Measurements from ENCODE around the gene PANK2.
A peak's percentile ranks its signal among the peaks of the same experiment; 100 is the strongest.
"Not testable (repeated sequence)": the region's sequence is repeated elsewhere in the genome, so short reads cannot be mapped to it uniquely, and the experiment has no call there.

Gene PANK2

DNA sequence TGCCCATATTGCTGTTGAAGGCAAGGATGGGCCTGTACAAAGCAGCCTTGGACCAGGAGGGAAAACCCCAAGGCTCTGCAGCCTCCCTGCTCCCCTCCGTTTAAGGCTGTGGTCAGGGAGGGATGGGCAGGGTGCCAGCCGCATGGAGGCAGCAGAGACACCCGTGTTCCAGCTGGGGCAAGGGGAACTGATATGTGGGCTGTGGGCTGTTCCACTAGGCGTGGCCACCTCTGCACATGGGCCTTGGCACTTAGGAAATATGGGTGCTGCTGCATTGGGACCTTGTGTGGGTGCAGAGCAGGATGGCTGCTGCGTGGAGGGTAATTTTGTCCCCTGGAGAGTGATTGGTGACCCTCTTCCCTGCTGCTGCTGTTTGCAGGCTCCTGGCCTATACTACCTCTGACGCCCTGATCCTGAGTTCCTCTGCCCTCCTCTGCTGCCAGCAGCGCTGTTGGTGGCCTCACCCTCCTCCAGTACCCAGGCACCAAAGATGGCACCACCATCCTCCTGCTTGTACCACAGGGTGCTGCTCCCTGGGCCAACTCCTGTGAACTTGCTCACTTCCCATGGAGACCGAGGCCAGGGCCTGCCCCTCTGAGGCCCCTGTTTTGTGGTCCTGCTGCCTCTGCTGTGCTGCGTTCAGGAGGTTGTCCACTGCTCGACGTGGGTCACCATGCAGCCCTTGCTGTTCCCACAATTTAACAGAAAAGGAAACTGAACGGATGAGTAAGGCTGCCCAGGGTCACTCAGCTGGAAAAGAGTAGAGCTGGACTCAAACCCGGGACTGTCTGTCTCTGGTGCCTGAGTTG is 35.3 kb downstream of the PANK2 start:
- DNase-seq (ENCODE audit: extremely low spot score, insufficient read length, low read depth), result no peak

DNA sequence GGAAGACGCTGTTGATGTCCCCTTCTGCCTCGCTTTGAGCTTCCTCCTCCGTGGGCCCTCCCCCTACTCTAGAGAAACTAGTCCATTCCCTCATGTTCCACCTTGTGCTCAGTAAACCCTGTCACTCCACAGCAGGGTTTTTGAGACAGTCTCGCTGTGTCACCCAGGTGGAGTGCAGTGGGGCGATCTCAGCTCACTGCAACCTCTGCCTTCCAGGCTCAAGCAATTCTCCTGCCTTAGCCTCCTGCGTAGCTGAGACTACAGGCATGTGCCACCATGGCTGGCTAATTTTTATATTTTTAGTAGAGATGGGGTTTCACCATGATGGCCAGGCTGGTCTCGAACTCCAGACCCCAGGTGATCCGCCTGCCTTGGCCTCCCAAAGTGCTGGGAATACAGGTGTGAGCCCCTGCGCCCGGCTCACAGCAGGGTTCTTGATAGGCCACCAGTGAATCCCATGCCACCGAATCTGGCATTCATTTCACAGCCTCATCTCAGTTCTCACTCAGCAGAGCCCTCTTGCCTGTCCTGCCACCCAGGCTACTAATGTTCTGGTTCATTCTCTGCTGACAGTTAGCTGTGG is 36.0 kb downstream of the PANK2 start:
- DNase-seq (ENCODE audit: extremely low spot score, insufficient read length, low read depth), result no peak
- FAIRE-seq, result no peak

More for the DNA sequence above, 35.3 kb downstream of the PANK2 start:
- no peak for FAIRE-seq

- no peak for FAIRE-seq
- no peak for DNase-seq (ENCODE audit: extremely low spot score, insufficient read length, low read depth)
These were observed 36.9 kb downstream of the PANK2 start for GRCh38 chr20:3925899-3926638.

DNA sequence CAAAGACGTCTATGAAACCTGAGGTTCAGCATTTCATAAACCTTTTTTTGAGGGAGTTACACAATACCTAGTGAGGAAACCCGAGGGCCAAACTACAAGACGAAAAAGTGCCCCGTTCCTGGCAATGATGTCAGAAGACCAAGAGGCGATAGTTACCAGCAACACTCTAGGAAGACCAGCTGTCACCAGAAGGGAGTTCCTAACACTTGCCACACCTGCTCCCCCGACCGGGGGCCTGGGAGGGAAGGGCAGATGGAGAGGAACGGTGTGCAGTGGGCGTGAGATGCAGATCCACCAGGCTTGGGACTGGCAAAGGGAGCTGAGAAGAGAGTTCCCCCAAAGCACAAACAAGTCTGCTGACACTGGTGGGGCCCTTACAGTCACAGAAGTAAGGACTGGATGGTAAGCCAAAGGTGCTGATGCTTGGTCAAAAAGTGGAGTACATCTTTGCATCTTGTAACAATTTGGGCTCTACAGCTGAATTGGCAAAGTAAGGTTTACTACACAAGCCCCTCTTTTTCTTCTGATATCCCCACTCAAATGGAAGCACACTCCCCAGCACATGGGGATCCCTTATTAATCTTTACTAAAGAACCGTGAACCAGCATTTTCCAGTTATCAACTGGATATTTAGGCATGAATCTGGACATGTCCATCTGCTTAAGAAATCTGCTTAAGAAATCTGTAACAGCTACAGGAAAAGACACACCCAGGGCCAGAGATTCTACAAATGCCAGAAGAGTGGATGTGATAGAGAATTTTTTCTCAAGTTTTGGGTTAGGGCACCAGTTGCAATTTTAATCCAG is 38.5 kb downstream of the PANK2 start:
- DNase-seq (ENCODE audit: extremely low spot score, insufficient read length, low read depth), result no peak
- FAIRE-seq, result no peak

DNA sequence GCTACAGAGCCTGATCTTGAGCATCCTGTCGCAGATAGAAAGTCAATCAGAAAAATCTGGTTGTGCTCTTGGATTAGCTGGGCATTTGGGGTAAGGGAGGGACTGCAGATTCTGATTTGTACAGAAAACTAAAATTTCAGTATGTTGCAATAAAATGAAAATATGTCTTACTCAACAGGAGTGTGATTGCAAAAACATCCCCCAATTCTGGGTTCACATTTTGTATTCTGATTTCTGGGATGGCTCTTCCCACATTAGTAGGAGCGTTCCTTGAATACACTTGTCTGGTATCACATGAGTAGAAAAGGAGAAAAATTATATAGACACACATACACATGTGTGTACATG is 40.5 kb downstream of the PANK2 start:
- no peak for DNase-seq (ENCODE audit: extremely low spot score, insufficient read length, low read depth)
- FAIRE-seq, result no peak

GRCh38 chr20:3930265-3931206 is 41.3 kb downstream of the PANK2 start:
- FAIRE-seq, result no peak
- no peak for DNase-seq (ENCODE audit: extremely low spot score, insufficient read length, low read depth)

GRCh38 chr20:3931664-3932063 is 42.5 kb downstream of the PANK2 start:
- DNase-seq (ENCODE audit: extremely low spot score, insufficient read length, low read depth) (no peak), FAIRE-seq (no peak)

DNA sequence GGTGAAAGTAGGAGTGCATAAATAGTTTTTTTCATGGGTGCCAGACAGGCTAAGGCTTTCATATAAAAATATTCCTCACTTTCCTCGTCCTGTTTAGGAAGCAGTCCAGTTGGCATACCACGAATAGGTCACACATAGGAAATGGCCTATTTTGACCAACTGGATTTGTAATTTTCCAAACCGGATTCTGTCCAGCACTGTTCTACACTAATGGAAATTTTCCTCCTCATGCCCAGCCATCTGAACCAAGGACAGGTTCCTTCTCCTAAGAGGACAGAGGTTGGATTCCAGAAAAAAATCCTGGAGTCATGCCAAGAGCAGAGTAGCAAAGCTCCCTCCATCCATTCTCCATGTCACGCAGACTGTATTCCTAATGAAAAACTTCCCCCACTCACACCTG is 43.1 kb downstream of the PANK2 start:
- no peak for DNase-seq (ENCODE audit: extremely low spot score, insufficient read length, low read depth)
- FAIRE-seq, result no peak

- FAIRE-seq, result no peak
- peak; percentile 28 for DNase-seq (ENCODE audit: extremely low spot score, insufficient read length, low read depth)
These were observed 43.5 kb downstream of the PANK2 start for GRCh38 chr20:3932681-3933080.

DNA sequence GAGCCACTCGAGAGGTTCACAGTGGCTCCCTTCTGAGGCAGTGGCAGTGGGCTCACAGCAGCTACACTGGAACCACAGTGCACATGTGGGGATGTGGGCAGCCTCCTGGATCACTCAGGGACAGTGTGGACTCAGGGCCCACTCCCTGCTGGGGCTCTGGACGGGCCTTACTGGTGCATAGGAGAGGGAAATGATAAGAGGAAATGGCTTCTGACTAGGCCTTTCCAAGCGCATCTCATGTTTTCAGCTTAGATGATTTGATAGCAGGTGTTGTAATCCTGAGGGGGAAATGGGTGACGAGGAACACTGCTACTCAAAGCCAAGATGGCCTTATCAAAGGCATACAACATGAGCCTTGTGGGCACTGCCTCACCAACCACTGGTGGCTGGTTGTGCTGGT is 44.0 kb downstream of the PANK2 start:
- DNase-seq (ENCODE audit: extremely low spot score, insufficient read length, low read depth), result no peak

DNA sequence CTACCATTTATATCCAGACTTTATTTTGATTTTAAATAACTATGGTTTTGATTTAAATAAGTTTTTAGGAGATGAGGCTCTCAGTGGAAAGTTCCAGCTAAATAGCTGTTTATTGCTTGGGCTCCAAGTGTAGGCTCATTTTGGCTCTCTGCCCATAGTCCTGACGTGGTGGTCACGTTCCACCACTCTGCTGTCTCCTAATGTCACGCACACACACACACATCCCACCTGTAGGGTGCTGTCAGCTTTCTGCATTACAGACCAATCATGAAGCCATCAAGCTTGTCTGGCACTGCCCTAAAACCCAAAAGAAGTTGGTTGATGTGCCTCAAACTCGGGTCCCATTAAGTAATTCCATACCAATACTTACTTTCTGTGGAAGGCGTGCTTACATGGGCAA is 45.4 kb downstream of the PANK2 start:
- FAIRE-seq, result no peak
- DNase-seq (ENCODE audit: extremely low spot score, insufficient read length, low read depth), result no peak

More for the DNA sequence above, 44.0 kb downstream of the PANK2 start:
- FAIRE-seq, result no peak

DNA sequence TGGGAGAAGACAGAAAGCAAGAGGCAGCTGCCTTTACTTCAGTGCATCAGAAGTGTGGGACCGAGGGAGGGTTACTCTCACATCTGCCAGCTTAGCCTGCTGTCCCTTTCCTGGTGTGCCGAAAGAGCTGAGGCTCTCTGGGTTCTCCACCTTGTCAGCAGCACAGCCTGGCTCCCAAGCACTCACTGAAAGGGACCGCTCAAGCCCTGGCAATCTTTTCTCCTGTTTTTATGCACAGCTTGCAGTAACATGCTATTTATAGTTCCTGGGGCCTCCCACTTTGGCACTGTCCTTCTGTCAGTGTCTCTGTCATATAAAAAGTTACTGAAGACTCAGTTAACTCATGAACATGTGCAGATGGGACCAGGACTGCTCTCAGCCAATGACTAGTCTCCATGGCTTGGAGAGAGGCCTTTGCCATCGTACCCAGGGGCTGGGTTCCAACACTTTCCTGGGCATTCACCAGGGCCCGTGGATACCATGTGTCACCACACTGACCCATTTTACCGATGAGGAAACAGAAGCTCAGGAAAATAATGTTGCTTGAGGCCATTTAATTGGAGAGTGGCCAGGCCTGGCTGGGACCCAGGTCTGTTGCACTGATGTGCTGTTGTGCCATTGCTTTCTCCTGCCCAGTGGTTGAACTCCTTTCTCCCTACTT is 46.2 kb downstream of the PANK2 start:
- DNase-seq (ENCODE audit: extremely low spot score, insufficient read length, low read depth) (no peak), FAIRE-seq (no peak)

- DNase-seq (ENCODE audit: extremely low spot score, insufficient read length, low read depth), result no peak
- peak; percentile 58 for FAIRE-seq
These were observed 46.8 kb downstream of the PANK2 start for GRCh38 chr20:3935956-3936340.

DNA sequence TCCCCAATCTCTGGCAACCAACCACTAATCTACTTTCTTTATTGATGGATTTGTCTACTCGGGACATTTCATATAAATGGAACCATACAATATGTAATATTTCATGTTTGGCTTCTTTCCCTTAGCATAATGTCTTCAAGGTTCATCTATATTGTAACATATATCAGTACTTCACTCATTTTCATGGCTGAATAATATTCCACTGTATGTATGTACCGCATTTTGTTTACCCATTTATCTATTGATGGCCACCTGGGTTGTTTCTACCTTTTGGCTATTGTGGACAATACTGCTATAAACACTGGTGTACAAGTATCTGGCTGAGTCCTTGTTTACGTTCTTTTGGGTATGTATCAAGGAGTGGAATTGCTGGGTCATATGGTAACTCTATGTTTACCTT is 48.4 kb downstream of the PANK2 start:
- FAIRE-seq (no peak), DNase-seq (ENCODE audit: extremely low spot score, insufficient read length, low read depth) (no peak)

GRCh38 chr20:3940905-3941304 is 51.7 kb downstream of the PANK2 start:
- no peak for FAIRE-seq
- no peak for DNase-seq (ENCODE audit: extremely low spot score, insufficient read length, low read depth)

GRCh38 chr20:3946666-3947065 is 57.5 kb downstream of the PANK2 start:
- FAIRE-seq; DNase-seq (ENCODE audit: extremely low spot score, insufficient read length, low read depth): not testable (repeated sequence)

DNA sequence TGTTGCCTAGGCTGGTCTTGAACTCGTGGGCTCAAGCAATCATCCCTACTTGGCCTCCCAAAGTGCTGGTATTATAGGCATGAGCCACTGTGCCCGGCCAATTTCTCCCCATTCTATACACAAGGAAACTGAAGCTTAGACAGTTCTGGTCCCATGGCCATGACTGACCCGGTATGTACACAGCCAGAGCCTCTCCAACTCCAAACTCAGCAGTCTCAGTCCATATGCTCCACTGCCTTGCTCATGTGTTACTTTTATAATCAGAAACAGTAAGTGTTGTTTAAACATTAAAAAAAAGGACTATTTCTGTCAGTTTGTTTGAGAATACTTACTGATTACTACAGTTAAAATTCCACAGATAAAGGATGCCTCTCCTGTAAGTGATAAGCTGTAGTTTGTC is 75.5 kb downstream of the PANK2 start:
- DNase-seq (ENCODE audit: extremely low spot score, insufficient read length, low read depth) (no peak), FAIRE-seq (no peak)

DNA sequence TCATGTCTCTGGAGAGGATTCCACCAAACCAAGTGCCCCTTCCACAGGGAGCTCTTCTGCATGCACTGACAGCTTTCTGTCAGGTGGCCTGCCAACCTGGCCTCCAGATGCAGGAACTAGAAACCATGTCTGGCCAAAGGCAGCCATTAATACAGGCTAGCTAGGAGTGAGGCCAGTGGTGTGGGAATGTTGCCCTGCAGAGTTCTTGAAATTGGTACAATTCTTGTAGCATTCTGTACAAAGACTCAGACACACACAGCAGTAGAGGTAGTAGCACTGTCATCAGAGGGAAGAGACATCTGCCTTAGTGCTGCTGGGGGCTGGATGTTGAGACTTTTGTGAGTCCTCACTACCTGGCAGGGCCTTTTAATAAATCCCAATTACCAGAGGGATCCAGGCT is 77.4 kb downstream of the PANK2 start:
- DNase-seq (ENCODE audit: extremely low spot score, insufficient read length, low read depth) (no peak), FAIRE-seq (no peak)

DNA sequence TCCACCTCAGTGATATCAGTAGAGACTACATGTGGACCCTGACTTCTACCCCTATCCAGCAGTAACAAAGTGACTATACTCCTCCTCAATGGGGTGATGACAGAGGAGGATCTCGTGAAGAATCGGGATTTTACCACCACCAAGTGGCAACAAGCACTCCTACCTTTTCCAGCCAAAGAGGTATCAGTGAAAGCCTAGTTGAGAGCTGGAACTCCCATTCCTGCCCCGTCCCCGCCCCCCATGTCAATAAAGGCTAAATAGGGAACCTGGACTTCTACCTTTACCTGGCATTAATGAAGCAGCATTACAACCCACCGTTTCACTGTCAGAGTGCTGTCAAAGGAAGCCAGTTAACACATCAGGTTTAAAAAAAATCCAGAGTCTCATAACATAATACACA is 80.8 kb downstream of the PANK2 start:
- FAIRE-seq (no peak), DNase-seq (ENCODE audit: extremely low spot score, insufficient read length, low read depth) (no peak)

Measured in GM18507 (cell line).